GM21576 (cell line): ENCODE results near the gene NRCAM.

ENCODE experiments used
- ATAC-seq: cut with Tn5 transposase; IDR thresholded peaks from one replicate; pipeline ENCODE4 v1.9.1; 2021; ENCODE audit warnings: mild to moderate bottlenecking, moderate library complexity; ENCODE audit not compliant: unreplicated experiment

Gene NRCAM

GRCh38 chr7:108460964-108461363, 4.7 kb upstream of the NRCAM start:
- ATAC-seq = no peak

GRCh38 chr7:108459922-108460551, 3.8 kb upstream of the NRCAM start:
- peak; percentile 56 for ATAC-seq

GRCh38 chr7:108457871-108458270, 1.6 kb upstream of the NRCAM start:
- ATAC-seq = no peak

- ATAC-seq = no peak
Observed at GRCh38 chr7:108456845-108457540, 757 bp upstream of the NRCAM start.

GRCh38 chr7:108455551-108455997, 662 bp downstream of the NRCAM start:
- ATAC-seq = no peak

- no peak for ATAC-seq
Observed at GRCh38 chr7:108454674-108455550, 1.3 kb downstream of the NRCAM start.

- ATAC-seq = no peak
Observed at GRCh38 chr7:108454317-108454673, 1.9 kb downstream of the NRCAM start.

GRCh38 chr7:108453320-108453719, 2.9 kb downstream of the NRCAM start:
- ATAC-seq = no peak

GRCh38 chr7:108452707-108453106, 3.5 kb downstream of the NRCAM start:
- ATAC-seq = peak; percentile 47

GRCh38 chr7:108451296-108451848, 4.9 kb downstream of the NRCAM start:
- no peak for ATAC-seq

- ATAC-seq = no peak
Observed at GRCh38 chr7:108450160-108450559, 6.1 kb downstream of the NRCAM start.

GRCh38 chr7:108449521-108449920, 6.7 kb downstream of the NRCAM start:
- no peak for ATAC-seq

- ATAC-seq = no peak
Observed at GRCh38 chr7:108448584-108449505, 7.4 kb downstream of the NRCAM start.

GRCh38 chr7:108442039-108442568, 14.1 kb downstream of the NRCAM start:
- ATAC-seq = no peak

GRCh38 chr7:108441392-108441955, 14.8 kb downstream of the NRCAM start:
- no peak for ATAC-seq

GRCh38 chr7:108440613-108441012, 15.6 kb downstream of the NRCAM start:
- ATAC-seq = no peak

- no peak for ATAC-seq
Observed at GRCh38 chr7:108436906-108437305, 19.3 kb downstream of the NRCAM start.

- ATAC-seq = no peak
Observed at GRCh38 chr7:108434010-108434409, 22.2 kb downstream of the NRCAM start.

- ATAC-seq = no peak
Observed at GRCh38 chr7:108431099-108431498, 25.1 kb downstream of the NRCAM start.

- no peak for ATAC-seq
Observed at GRCh38 chr7:108430664-108431063, 25.6 kb downstream of the NRCAM start.
